Pons (tissue), 1 donor: ENCODE data around the gene RB1.

Source experiments
- DNase-seq: peaks from one replicate; pipeline ENCODE4 v3.0.0-alpha.2; 2016; ENCODE audit warnings: low spot score

The RB1 gene

DNA sequence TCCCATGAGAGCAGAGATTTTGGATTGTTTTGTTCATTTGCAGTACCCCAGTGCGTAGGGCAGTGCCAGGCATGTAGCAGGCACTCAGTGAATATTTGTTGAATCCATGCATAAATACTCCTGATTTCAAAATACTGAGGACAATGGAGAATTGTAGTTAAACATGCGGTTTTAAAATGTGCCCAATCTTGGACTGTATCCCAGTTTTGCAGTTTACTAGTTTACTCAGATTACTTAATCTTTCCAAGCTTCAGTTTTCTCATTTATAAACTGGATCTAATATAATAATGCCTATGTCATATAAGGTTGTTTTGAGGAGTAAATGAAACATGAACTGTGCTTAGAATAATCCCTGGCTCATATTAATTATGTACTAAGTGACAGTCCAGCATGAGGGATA is 190.3 kb downstream of the RB1 start:
- DNase-seq: peak; percentile 84

- DNase-seq: no peak
Measured at GRCh38 chr13:48494874-48495273, 191.3 kb downstream of the RB1 start.

- no peak for DNase-seq
Measured at GRCh38 chr13:48496271-48497161, 193.0 kb downstream of the RB1 start.

GRCh38 chr13:48497669-48498068 is 194.1 kb downstream of the RB1 start:
- DNase-seq: peak; percentile 70

DNA sequence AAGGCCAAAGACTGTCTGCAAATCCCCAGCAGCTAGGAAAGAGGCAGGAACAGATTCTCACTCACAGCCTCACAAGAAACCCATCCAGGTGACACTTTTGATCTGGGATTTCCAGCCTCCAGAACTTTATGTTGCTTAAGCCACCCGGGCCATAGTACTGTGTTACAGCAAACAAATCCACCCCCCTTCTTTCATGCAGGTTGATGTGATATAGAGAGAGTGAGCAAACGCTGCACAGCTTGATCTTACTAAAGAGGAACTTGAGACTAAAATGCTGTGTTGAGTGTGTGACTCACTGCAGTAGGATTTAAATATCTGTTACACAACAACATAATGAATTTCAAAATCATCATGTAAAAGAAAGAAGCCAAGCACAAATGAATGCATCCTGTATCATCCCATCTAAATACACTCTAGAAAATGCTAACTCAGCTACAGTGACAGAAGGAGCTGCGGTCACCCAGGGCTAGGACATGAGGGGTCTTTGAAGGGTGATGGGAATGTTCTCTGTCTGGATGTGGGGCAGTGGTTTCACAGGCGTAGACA is 197.2 kb downstream of the RB1 start:
- peak; percentile 70 for DNase-seq

DNA sequence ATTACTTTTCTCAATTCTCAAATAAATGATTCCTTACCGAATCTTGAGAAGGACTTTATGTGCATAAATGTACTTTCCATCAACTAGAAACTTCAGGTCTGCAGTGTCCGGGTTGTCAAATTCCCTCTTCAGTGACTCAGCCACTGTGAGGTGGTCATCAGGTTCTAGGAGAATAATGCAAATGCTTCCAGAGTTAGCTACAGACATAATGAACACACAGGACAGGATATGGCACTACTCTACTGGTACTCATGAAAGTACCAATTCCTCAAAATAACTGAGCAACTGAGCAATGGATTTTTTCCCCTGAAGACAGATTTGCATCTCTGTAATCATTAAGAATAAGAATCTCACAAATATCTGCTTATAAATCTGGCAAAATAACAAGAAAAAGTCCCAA is 198.2 kb downstream of the RB1 start:
- DNase-seq: no peak

GRCh38 chr13:48502601-48503319 is 199.2 kb downstream of the RB1 start:
- DNase-seq: no peak

DNA sequence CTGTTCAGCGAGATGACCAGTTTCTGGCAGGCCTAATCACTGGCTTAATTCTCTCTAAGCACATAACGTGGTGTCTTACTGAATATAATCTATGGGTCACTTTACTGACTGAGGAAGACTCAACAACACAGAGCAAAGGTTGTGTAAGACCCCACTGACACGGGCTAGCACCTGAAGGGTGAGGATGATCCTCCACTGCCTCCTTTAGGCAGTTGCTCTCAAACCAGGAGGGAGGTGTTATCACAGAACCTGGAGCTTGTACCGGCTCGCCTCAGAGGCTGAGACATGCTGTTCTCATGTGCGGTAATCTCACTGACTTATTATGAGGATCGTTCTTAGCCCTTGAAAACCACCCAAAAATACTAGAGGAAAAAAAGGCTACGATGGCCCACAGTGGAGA is 201.1 kb downstream of the RB1 start:
- DNase-seq: no peak

- DNase-seq: no peak
Measured at GRCh38 chr13:48505012-48505411, 201.5 kb downstream of the RB1 start.

DNA sequence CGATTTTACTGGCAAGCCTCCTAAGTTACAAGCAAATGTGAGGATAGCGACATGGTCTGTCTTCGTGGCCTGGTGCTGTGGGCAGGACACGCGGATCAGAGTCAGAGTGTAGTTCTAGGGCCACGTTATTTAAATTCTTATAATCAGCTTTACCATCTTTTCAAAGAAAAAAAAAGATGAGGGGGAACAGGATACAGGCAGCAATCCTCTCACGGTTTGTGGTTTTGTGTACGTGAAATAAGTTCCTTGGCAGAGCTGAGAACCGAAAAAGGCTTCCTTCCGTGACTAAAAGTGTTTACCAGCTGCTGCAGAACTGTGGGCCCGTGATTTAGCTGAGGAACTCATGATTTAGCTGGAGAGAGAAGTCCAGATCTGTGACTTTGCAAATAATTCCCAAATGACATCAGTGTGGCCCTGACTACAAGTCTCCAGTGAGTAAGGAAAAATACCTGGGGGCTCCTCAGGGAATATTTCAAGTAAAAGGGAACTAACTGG is 202.1 kb downstream of the RB1 start:
- DNase-seq: peak; percentile 82

- DNase-seq: no peak
Measured at GRCh38 chr13:48506092-48506701, 202.6 kb downstream of the RB1 start.

GRCh38 chr13:48507021-48507420 is 203.5 kb downstream of the RB1 start:
- no peak for DNase-seq

DNA sequence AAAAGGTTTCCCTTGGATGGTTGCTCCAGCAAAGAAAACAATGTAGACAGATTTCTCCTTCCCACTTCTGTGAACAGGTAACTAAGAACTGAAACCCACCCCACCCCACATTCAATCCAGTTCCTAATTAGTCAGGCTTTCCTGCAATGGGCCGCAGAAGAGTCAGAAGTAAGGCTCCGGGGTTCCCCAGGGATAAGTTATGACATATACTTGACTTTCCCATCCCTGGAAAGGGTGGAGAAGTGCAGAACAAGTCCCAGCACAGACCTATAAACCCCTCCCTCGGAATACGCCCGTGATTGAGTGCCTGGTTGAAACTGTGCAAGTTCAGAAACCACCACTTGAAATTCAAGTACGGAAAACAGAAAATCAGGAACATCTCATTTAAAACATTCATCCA is 204.5 kb downstream of the RB1 start:
- no peak for DNase-seq

GRCh38 chr13:48510698-48511097 is 207.1 kb downstream of the RB1 start:
- no peak for DNase-seq

- no peak for DNase-seq
Measured at GRCh38 chr13:48511621-48512230, 208.2 kb downstream of the RB1 start.

GRCh38 chr13:48514793-48515192 is 211.2 kb downstream of the RB1 start:
- DNase-seq: no peak

GRCh38 chr13:48515732-48516131 is 212.2 kb downstream of the RB1 start:
- no peak for DNase-seq

GRCh38 chr13:48518083-48518482 is 214.5 kb downstream of the RB1 start:
- DNase-seq: no peak

DNA sequence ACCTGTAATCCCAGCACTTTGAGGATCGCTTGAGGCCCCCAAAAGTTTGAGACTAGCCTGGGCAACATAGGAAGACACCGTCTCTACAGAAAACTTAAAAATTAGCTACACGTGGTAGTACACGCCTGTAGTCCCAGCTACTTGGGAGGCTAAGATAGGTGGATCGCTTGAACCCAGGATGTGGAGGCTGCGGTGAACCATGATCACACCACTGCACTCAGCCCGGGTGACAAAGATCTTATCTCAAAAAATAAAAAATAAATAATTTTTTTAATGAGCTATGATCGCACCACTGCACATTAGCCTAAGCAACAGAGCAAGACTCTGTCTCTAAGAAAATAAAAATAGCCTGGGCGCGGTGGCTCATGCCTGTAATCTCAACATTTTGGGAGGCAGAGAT is 222.7 kb downstream of the RB1 start:
- DNase-seq: no peak

GRCh38 chr13:48527955-48528354 is 224.4 kb downstream of the RB1 start:
- DNase-seq: no peak

DNA sequence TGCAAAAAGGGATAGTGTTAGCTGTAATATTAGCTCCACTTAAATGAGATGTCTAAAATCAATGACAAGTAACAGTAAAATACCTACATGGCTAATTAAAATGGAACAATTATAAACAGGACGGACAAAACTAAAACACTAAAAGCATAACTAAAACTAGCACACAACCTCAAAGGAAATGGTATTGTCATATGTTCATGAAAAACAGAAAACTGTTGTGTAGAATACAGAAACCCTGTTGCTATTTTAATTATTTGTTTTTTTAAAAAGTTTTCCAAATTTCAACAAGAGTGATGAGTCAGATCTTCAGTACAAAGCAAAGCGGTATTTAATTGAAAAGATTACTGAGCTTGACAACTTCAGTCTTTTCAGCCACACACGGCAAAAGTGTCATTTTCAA is 225.2 kb downstream of the RB1 start:
- DNase-seq: no peak

GRCh38 chr13:48530833-48531232 is 227.3 kb downstream of the RB1 start:
- DNase-seq: no peak
